GM19035 (cell line): ENCODE measurements around the gene ACTN2.
"Not testable (repeated sequence)": the region's sequence is repeated elsewhere in the genome, so short reads cannot be mapped to it uniquely, and the experiment has no call there.

Experiments used
- ATAC-seq: cut with Tn5 transposase; IDR thresholded peaks from one replicate; pipeline ENCODE4 v1.9.1; 2021; ENCODE audit not compliant: unreplicated experiment

Gene ACTN2

DNA sequence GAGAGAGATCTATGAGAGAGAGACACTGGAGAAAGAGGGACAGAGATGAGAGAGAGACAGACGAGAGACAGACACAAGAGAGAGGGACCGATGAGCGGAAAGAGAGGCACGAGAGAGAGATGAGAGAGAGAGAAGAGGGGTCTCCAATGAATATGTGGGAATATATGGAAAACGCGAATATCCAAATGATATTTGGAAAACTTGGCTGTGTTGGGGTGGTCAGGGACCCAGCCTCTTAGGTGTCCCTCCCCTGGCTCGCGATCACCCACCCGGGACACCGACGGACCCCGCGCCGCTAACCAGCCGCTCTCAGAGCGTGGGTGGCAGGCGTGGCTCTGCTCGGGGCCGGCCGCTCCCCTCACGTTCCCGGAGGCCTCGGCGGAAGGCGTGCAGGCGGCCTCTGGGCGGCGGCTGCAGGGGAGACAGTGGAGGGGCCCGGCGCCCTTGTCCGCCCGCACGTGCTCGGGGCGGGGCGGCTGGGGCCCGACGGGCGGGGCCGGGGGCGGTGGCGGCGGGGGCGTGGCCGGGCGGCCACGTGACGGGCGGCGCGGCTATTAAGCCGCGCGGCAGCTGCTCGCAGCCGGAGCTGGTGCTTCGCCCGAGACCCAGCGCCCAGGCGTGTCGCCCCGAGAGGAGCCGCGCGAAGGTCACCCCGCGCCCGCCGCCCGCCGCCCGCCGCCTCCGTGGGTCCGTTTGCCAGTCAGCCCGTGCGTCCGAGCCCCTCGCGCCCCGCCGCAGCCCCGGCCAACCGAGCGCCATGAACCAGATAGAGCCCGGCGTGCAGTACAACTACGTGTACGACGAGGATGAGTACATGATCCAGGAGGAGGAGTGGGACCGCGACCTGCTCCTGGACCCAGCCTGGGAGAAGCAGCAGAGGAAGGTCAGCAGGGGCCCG, at the start of gene ACTN2:
TSS of gene ACTN2 (plus strand) at position 583 of the 898 bp plus-strand sequence. CDS start at position 758, 175 bp downstream.
- peak; percentile 82 for ATAC-seq

DNA sequence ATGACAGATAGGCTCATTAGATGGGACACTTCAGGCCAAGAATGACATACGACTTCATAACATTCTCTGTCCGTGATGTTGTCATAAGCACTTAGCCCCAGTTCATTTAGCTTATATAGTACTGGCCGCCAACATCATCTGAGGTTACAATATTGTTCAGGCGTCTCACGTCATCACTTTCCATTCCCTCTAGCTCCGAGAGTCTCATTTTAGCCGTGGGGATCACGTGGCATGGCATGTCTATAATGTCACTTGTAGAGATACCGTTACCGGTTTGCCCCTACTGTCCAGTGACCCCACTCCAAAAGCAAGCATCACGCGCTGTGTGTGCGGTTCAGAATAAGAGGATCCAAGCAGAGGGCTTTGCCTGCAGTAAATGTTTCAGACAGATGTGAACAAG, 47.4 kb upstream of the ACTN2 start:
- no peak for ATAC-seq

- no peak for ATAC-seq
These were observed 46.6 kb upstream of the ACTN2 start for GRCh38 chr1:236639686-236640085.

DNA sequence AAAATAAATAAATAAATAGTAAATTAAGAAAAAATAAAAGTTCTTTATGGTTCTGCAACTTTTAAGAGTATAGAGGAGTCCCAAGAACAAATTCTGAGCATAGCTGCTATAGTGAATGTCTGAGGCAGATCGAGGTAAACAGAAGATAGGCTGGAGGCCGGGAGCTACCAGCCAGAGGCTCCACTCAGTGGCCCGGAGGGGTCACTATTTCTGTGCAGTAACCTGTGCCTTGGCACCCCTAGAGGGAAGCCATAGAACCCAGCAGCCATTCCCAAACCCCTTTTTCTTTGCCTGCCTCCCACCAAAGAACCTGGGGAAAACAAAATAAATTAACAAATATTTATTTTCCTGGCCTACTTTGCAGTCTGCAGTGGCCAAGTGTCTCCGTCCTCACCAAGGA, 43.5 kb upstream of the ACTN2 start:
- no peak for ATAC-seq

DNA sequence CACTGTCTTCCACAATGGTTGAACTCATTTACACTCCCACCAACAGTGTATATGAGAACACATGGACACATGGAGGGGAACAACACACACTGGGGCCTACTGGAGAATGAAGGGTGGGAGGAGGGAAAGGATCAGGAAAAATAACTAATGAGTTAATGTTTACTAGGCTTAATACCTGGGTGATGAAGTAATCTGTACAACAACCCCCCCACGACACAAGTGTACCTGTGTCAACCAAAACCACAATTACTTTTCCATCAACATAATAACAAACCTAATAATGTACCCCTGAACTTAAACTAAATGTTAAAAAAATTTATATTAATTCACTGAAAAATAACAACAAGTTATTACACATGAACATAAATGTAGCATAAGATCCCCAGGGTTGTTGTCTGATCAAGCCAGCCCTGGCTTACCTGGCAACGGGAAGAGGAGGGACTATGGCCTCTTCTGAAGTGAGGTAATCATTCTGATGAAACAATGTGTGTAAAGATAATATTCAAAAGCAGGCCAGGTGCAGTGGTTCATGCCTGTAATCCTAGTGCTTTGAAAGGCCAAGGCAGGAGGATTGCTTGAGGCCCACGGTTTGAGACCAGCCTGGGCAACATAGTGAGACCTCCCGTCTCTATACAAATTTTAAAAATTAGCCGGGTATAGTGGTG, 41.2 kb upstream of the ACTN2 start:
- no peak for ATAC-seq

GRCh38 chr1:236654511-236654910, 31.8 kb upstream of the ACTN2 start:
- no peak for ATAC-seq

DNA sequence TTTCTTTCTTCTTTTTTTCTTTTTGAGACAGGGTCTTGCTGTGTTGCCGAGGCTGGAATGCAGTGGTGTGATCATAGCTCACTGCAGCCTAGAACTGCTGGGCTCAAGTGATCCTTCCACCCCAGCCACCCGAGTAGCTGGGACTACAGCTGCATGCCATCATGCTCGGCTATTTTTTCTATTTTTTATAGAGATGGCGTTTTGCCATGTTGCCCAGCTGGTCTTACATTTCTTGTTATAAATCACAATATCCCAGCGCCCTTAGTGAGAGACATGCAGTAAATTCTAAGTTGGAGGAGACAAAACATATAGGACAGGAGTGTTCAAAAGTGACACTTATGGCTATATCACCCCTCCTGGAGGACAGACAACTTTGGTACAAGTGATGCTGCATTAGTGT, 31.3 kb upstream of the ACTN2 start:
- no peak for ATAC-seq

GRCh38 chr1:236657398-236657797, 28.9 kb upstream of the ACTN2 start:
- no peak for ATAC-seq

DNA sequence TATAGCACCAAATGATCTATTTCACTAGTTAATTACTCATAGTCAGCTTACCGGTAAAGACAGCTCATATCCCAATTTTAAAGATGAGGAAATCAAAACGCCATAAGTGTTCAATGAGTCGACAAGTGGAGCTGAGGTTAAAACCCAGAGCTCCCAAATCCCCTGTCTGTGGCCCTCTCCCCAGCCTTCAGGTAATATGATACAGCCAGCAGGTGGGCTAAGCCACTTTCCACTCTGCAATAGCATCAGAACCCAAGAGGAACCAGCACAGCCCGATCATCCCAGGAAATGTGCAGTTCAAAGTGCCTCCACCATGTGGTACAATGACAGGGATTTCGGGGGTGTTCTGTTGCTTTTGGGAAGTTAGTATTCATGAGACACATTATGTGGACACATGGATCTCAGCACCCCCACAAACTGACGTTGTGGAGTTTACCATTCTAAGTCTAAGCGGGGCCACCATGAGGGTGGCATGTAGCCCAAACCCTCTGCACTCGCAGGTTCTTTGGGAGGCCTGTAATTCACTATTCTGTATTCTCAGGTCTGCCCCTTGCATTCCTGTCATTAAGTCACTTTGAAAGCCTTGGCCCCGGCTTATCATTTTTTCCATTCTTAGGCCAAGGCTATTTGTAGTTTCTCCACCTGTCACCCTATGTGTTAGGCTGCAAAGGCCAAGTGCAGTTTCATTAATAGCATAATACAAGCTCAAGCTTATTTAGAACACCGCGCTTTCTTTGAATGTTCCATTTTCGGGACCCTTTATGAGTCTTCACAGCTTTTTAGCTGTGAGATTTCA, 26.3 kb upstream of the ACTN2 start:
- no peak for ATAC-seq

GRCh38 chr1:236663934-236664333, 22.4 kb upstream of the ACTN2 start:
- ATAC-seq, result no peak

GRCh38 chr1:236668909-236669308, 17.4 kb upstream of the ACTN2 start:
- ATAC-seq, result not testable (repeated sequence)

DNA sequence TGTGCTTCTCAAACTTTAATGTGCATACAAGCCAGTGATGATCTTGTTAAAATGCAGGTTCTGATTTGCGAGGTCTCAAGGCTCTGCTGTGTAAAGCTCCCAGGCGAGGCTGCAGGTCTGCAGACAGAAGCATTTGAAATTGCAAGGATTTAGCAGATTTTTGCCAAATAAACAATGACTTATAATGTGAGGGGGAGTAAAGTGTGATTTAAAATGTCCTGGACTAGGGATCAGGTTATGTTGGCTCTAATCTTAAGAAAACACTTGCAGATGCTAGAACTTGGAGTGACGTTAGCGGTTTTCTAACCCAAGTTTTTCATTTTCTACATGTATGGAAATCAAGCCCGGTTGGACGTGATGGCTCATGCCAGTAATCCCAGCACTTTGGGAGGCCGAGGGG, 16.2 kb upstream of the ACTN2 start:
- ATAC-seq, result no peak

DNA sequence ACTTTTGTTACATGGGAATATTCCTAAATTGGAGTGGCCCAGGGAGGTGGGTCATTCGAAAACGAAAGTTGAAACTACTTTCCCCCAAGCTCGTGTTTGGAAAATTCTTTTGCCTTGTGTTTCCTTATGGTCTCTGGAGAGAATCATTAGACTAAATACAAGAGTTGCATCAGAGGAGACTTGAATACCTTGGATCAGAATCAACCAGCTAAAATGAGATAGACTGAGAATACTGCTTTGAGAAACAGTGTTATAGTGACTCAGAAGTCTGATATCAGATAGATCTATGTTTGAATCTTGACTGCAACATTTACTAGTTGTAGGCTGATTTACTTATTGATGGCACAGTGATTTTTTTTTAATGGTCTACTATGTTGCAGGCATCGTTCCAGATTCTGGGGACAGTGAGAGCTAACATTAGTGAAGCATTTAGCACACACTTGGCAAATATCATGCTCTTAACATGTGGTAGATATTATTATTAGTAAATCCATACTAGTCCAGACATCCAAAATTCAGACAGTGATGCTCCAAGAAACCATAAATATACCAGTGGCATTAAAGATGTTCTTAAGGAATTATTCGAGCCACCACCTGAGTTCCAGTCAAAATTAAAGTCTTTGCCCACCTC, 12.9 kb upstream of the ACTN2 start:
- no peak for ATAC-seq

DNA sequence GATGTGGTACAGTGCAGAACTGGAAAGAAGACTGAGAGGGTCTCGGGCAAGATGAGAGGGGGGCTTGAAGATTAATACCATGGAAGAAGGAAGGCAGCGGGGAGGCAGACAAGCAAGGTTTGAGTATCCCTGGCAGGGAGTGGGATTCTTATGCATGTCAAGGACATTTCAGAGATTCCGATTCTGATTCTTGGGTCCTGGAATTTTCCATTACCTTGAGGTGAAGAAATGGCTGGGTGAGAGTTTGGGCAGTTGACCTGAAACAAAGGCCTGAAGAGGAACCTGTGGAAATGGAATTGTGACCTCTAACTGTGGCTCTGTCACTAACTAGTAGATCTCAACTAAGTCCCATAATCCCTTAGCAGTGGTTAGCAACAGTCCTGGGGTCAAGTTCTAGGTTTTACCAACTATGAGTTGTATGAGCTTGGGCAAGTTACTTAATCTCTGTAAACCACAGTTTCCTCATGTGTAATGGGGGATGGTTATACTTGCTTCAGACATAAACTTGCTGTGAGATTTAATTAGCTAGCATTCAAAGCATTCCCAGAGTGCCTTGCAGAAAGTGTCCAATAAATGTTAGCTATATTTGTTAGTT, 8.6 kb upstream of the ACTN2 start:
- ATAC-seq, result no peak

GRCh38 chr1:236681219-236681618, 5.1 kb upstream of the ACTN2 start:
- ATAC-seq, result no peak

- no peak for ATAC-seq
These were observed 938 bp upstream of the ACTN2 start for GRCh38 chr1:236685205-236685916.

GRCh38 chr1:236686815-236687160, 489 bp downstream of the ACTN2 start:
- no peak for ATAC-seq

GRCh38 chr1:236687273-236687672, 974 bp downstream of the ACTN2 start:
- ATAC-seq, result no peak

- ATAC-seq, result no peak
These were observed 2.4 kb downstream of the ACTN2 start for GRCh38 chr1:236688705-236689104.
